GM12878 (cell line): ENCODE results near the gene PRR4. TPM values are rescaled to one million over a fixed set of nuclear protein-coding genes. Genes with fewer than 3 reads are reported as not detected.
A peak's percentile ranks its signal among the peaks of the same experiment; 100 is the strongest.

Source experiments
- ATAC-seq: fragments of 200-7000 bp; cut with Tn5 transposase; 3 replicates; pipeline ENCODE4 v1.9.1; 2020; ENCODE audit warnings: mild to moderate bottlenecking, moderate library complexity
- Bru-seq: library from RNA; stranded (reverse); fragments of 400-500 nt; gene quantifications from one replicate; lab custom pipeline; 2021; lab: Mats Ljungman, UMichigan
- BruChase-seq, 2 experiments: library from RNA; stranded (reverse); fragments of 400-500 nt; gene quantifications; one replicate each; lab custom pipeline; 2021; lab: Mats Ljungman, UMichigan
- BruUV-seq: library from RNA; stranded (reverse); fragments of 400-500 nt; replicated peaks from 2 replicates; lab custom pipeline; 2021; lab: Mats Ljungman, UMichigan
- CTCF ChIA-PET: fragments of 300-600 bp; sonication (Branson Sonifier 250); formaldehyde crosslinking; extraction: SDS; loops from one replicate; lab custom pipeline; 2021; ENCODE audit warnings: inconsistent platforms; lab: Yijun Ruan, JAX
- POLR2A ChIA-PET: fragments of 350-600 bp; formaldehyde crosslinking; extraction: SDS; loops from one replicate; lab custom pipeline; 2021; ENCODE audit warnings: inconsistent platforms; lab: Charles Lee
- RAD21 ChIA-PET: fragments of 300-600 bp; sonication (Branson Sonifier 250); formaldehyde crosslinking; loops from one replicate; lab custom pipeline; 2023; ENCODE audit warnings: antibody characterized with exemption; ENCODE audit not compliant: unreplicated experiment; lab: Charles Lee
- SMC1A ChIA-PET: fragments of 300-600 bp; sonication (Branson Sonifier 250); formaldehyde crosslinking; loops from one replicate; lab custom pipeline; 2023; ENCODE audit not compliant: unreplicated experiment, uncharacterized antibody; lab: Charles Lee
- DNase-seq: peaks from one replicate; pipeline ENCODE4 v3.0.0-alpha.2; 2011; ENCODE audit warnings: low read depth, low spot score
- FAIRE-seq: peaks from 3 replicates; lab custom pipeline; 2011; peaks lifted over from hg19 to GRCh38; lab: Jason Lieb, UNC
- H2AFZ ChIP-seq: 2 replicates; pipeline ENCODE4 v1.6.0; 2011; ENCODE audit warnings: low read depth, low read length, control low read depth; ENCODE audit not compliant: control insufficient read depth
- H3K27ac ChIP-seq: 2 replicates; pipeline ENCODE4 v1.5.1; 2011; ENCODE audit warnings: control low read depth; ENCODE audit not compliant: control insufficient read depth, insufficient read depth
- H3K27me3 ChIP-seq, 2 experiments: replicated peaks in 1 of 2; 2 replicates each; pipeline versions ENCODE4 v1.6.0 to v1.6.1; 2011; ENCODE audit warnings: low read length in 1 of 2; ENCODE audit not compliant: control insufficient read depth in 2 of 2, insufficient read depth in 2 of 2
- H3K36me3 ChIP-seq, 2 experiments: 2 replicates each; pipeline ENCODE4 v1.5.1; 2011; ENCODE audit warnings: low read length in 1 of 2; ENCODE audit not compliant: control insufficient read depth in 2 of 2, insufficient read depth in 2 of 2
- H3K4me1 ChIP-seq: 2 replicates; pipeline ENCODE4 v1.6.1; 2011; ENCODE audit warnings: mild to moderate bottlenecking, low read length, moderate library complexity, mixed read lengths; ENCODE audit not compliant: control insufficient read depth, insufficient read depth
- H3K4me2 ChIP-seq: 2 replicates; pipeline ENCODE4 v1.6.0; 2011; ENCODE audit warnings: control low read depth; ENCODE audit not compliant: control insufficient read depth, insufficient read depth
- H3K4me3 ChIP-seq: fragments of 200-600 bp; sonication (generic); 2 replicates; pipeline ENCODE4 v1.5.1; 2016
- H3K79me2 ChIP-seq: 2 replicates; pipeline ENCODE4 v1.6.0; 2011; ENCODE audit warnings: low read length; ENCODE audit not compliant: control insufficient read depth, insufficient read depth
- H3K9ac ChIP-seq: 2 replicates; pipeline ENCODE4 v1.8.0; 2011; ENCODE audit warnings: low read length, control low read depth, mixed read lengths; ENCODE audit not compliant: control insufficient read depth, insufficient read depth
- H3K9me3 ChIP-seq: replicated peaks from 3 replicates; pipeline ENCODE4 v1.5.1; 2011; ENCODE audit warnings: mild to moderate bottlenecking, low read length; ENCODE audit not compliant: control insufficient read depth, insufficient read depth
- H4K20me1 ChIP-seq: 2 replicates; pipeline ENCODE4 v1.6.0; 2011; ENCODE audit not compliant: control insufficient read depth, insufficient read depth
- ATF7 ChIP-seq: fragments of 450-650 bp; IDR thresholded peaks from 2 replicates; pipeline ENCODE4 v1.6.1; 2016; ENCODE audit warnings: low read depth, mild to moderate bottlenecking
- EED ChIP-seq: sonication (generic); IDR thresholded peaks from 2 replicates; pipeline ENCODE4 v1.6.1; 2016; ENCODE audit warnings: antibody characterized with exemption, low read depth
- HDAC2 ChIP-seq: fragments of 200-600 bp; sonication (generic); IDR thresholded peaks from 2 replicates; pipeline ENCODE4 v1.6.1; 2017
- LARP7 ChIP-seq: fragments of 450-650 bp; IDR thresholded peaks from 2 replicates; pipeline ENCODE4 v1.6.1; 2017; ENCODE audit warnings: mild to moderate bottlenecking
- PAX8 ChIP-seq: fragments of 450-650 bp; IDR thresholded peaks from 2 replicates; pipeline ENCODE4 v1.6.1; 2017; ENCODE audit warnings: mild to moderate bottlenecking, moderate library complexity
- SMARCA5 ChIP-seq: fragments of 450-650 bp; IDR thresholded peaks from 2 replicates; pipeline ENCODE4 v1.6.1; 2017; ENCODE audit warnings: mild to moderate bottlenecking
- TCF12 ChIP-seq: IDR thresholded peaks from 2 replicates; pipeline ENCODE4 v1.6.1; 2011; ENCODE audit warnings: low read depth, mild to moderate bottlenecking, low read length
- WRNIP1 ChIP-seq: IDR thresholded peaks from 2 replicates; pipeline ENCODE4 v1.6.1; 2011; ENCODE audit warnings: low read depth, low read length, improper control_type of control experiment, borderline replicate concordance
- ZNF217 ChIP-seq: fragments of 450-650 bp; IDR thresholded peaks from 2 replicates; pipeline ENCODE4 v1.6.1; 2017; ENCODE audit warnings: antibody characterized with exemption, mild to moderate bottlenecking
- WGBS: methylation state at CpG from one replicate; pipeline ENCODE4 v1.1.6; 2016; ENCODE audit warnings: low lambda C conversion rate; ENCODE audit not compliant: insufficient replicate concordance, insufficient coverage; ENCODE audit errors: missing lambda C conversion rate; 5-methylcytosine and 5-hydroxymethylcytosine counted together
- in situ Hi-C: fragments of 300-500 bp; cut with MboI; formaldehyde crosslinking; loops from 9 replicates; pipeline ENCODE4 v1.14.3; 2018; ENCODE audit warnings: mixed read lengths
- intact Hi-C: fragments of 100-400 bp; cut with micrococcal nuclease; formaldehyde crosslinking; loops from one replicate; pipeline ENCODE4 v1.14.2; 2022; ENCODE audit not compliant: unreplicated experiment
- long read RNA-seq, 2 experiments: library from polyadenylated mRNA; unstranded; transcript quantifications; one replicate each; pipeline ENCODE4 v2.0.0, GENCODE V29; 2019 to 2020
- polyA minus RNA-seq, 3 experiments: library from RNA; depleted of rRNA, polyadenylated mRNA; stranded (reverse); fragments of >200 nt; gene quantifications; 2 replicates each; pipeline ENCODE4 v1.2.3, GENCODE V29; 2011
- polyA plus RNA-seq, 11 experiments: library from polyadenylated mRNA; depleted of rRNA in 4 of 11; unstranded in 6 of 11; stranded (reverse) in 5 of 11; fragments of >200 nt; fragmentation: Nextera tagmentation in 4 of 11; fragmentation: Illumina TruSeq in 1 of 11; extraction: Ambion mirVana in 4 of 11; extraction: Trizol in 1 of 11; gene quantifications; 1 replicate in 1 of 11; 2 replicates in 10 of 11; pipeline versions ENCODE4 v1.2.1 to v1.2.3, GENCODE V29; 2011 to 2016; ENCODE audit warnings: inconsistent platforms in 2 of 11, missing spikeins in 2 of 11, low read depth in 1 of 11
- total RNA-seq, 4 experiments: library from RNA; depleted of rRNA in 3 of 4; stranded (reverse); fragments of >200 nt in 3 of 4; fragmentation: Illumina TruSeq in 1 of 4; extraction: Trizol in 1 of 4; gene quantifications; 2 replicates each; pipeline versions ENCODE4 v1.2.1 to v1.2.3, GENCODE V29; 2013 to 2021

PRR4 gene, protein sequence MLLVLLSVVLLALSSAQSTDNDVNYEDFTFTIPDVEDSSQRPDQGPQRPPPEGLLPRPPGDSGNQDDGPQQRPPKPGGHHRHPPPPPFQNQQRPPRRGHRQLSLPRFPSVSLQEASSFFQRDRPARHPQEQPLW
- 46.8 and 63.0 TPM in 2 replicates for total RNA-seq (2013; cell fraction: nucleolus; rRNA removed)
- total RNA-seq (2014; rRNA removed): 0.85 and 1.5 TPM in 2 replicates
- total RNA-seq (2014; rRNA removed; fragmentation: Illumina TruSeq; extraction: Trizol): 4.5 and 5.4 TPM in 2 replicates
- total RNA-seq (2021): 1.6 and 2.2 TPM in 2 replicates
- 2.5 TPM for polyA plus RNA-seq (2011; ENCODE audit: low read depth)
- 4.8 and 5.7 TPM in 2 replicates for polyA plus RNA-seq (2011; rRNA removed)
- 0.54 and 1.6 TPM in 2 replicates for polyA plus RNA-seq (2011; cell fraction: cytosol; rRNA removed)
- 24.4 and 25.0 TPM in 2 replicates for polyA plus RNA-seq (2011; cell fraction: nucleus; rRNA removed)
- 1.5 and 2.2 TPM in 2 replicates for polyA plus RNA-seq (2012)
- 3.6 and 4.5 TPM in 2 replicates for polyA plus RNA-seq (2014; fragmentation: Illumina TruSeq; extraction: Trizol)
- polyA plus RNA-seq (2014; fragmentation: Nextera tagmentation; extraction: Ambion mirVana): 1 to 10 TPM; 1.6 to 2.8 TPM
- 0.14 and 1.6 TPM in 2 replicates for polyA plus RNA-seq (2014; rRNA removed)
- 1 to 10 TPM; 1.3 to 1.8 TPM for polyA plus RNA-seq (2016; fragmentation: Nextera tagmentation; extraction: Ambion mirVana)
- 12.3 and 14.9 TPM in 2 replicates for polyA minus RNA-seq (2011; rRNA and poly(A)+ RNA removed)
- polyA minus RNA-seq (2011; cell fraction: cytosol; rRNA and poly(A)+ RNA removed): 4.0 TPM in 1 of 2 replicates, not detected in the other
- 16.4 and 34.6 TPM in 2 replicates for polyA minus RNA-seq (2011; cell fraction: nucleus; rRNA and poly(A)+ RNA removed)
- percentile 67 among the genes with signal in this experiment for Bru-seq, nascent RNA
- BruChase-seq, experiment 1, labeled RNA remaining after a 6-hour chase: percentile 67 among the genes with signal in this experiment
- BruChase-seq, experiment 2, labeled RNA remaining after a 2-hour chase: percentile 67 among the genes with signal in this experiment
- long read RNA-seq, experiment 1: 0 reads
- long read RNA-seq, experiment 2: 0 reads

DNA sequence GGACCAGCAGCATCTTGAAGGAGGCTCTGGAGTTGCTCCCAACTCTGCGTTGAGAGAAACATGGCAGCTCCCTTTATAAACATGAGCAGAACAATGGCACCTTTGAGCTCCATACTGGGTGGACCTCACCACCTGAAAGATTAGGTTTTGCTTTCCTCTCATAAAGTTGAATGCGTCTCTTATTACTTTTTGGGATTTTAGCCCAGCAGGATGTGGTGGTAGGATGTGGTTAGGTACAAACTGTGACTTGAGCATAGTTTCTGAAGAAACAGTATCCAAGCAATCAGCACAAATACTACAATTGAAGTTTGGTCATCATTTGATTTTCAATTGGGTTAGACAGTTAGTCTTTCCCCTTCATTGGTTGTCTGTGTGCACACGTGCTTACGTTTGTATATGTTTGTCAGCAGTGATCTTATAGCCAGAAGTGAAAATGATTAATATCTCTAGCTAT is at the start of gene PRR4:
TSS of gene PRR4 (minus strand) at position 51 of the 454 bp plus-strand sequence. CDS start at position 13, 38 bp downstream.
- ChIA-PET SMC1A (no interaction called here), POLR2A (no interaction called here), CTCF (no interaction called here), RAD21 (no interaction called here)
- TF ChIP-seq TCF12 (no peak), ATF7 (no peak), EED (no peak), SMARCA5 (no peak), HDAC2 (no peak), PAX8 (no peak), LARP7 (no peak), WRNIP1 (no peak), ZNF217 (no peak)
- FAIRE-seq (no peak), ATAC-seq (no peak), DNase-seq (no peak)
- H3K27me3 ChIP-seq: no peaks in the 10 kb centered on the region
- H4K20me1 ChIP-seq: no peaks in the 10 kb centered on the region
- no peaks in the 10 kb centered on the region for H3K9me3 ChIP-seq
- H3K4me2 ChIP-seq: no peak within 1 kb of the TSS
- no peak within 1 kb of the TSS for H3K9ac ChIP-seq
- H3K36me3 ChIP-seq: peaks cover 0 to 2% of the 10 kb centered on the region in 2 experiments; a peak in 2 of 4 replicates
- no peaks in the 10 kb centered on the region for H3K4me1 ChIP-seq
- no peaks in the 10 kb centered on the region for H3K79me2 ChIP-seq
- H3K27ac ChIP-seq: no peak within 1 kb of the TSS
- intact Hi-C loops: no loop called here
- H2AFZ ChIP-seq: no peak within 1 kb of the TSS
- no peak within 1 kb of the TSS for H3K4me3 ChIP-seq
- 91% methylated on average over 4 of the region's 4 CpGs for WGBS
- no TSS peak for BruUV-seq
- in situ Hi-C loops: no loop called here
